T-helper 1 cell (primary cell): ENCODE results near the gene FANCL.
"Not testable (repeated sequence)": the region's sequence is repeated elsewhere in the genome, so short reads cannot be mapped to it uniquely, and the experiment has no call there.

Experiments used
- DNase-seq, 5 donors: peaks; one replicate each; pipeline ENCODE4 v3.0.0-alpha.2; 2012 to 2020

Gene FANCL

DNA sequence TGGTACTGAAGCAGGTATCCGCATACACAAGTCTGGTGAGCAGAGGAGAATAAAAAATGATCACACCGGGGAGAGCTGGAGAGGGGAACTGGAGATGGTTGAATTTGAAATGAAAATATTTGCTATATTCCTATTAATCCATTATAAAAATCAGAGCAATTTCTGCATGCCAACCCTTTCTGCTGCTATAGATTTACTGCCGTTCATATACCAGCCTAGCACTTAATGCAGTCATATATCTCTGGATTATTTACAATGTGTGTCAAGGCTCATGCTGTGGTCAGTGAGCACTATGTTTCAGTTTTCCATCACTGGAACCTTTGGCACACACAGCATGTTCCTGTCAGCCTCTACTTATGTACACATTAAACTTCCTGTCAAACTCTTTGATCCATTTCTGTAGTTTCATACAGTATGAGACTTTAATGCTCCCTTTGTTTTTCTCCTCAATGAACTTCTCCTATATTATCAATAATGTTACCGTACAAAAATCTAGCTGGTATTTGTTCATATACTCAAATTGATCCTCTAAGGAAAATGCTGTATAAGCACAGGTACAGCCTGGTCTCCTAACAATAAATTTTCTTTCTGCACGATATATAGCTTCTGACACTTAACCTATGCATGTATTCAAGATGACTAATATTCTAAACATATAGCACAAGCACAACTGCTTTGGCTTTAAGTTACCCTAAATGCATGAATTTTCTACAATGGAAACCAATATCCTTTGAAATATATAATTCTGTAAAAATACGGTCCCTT lies 36.7 kb downstream of the FANCL start:
- no peak for DNase-seq

DNA sequence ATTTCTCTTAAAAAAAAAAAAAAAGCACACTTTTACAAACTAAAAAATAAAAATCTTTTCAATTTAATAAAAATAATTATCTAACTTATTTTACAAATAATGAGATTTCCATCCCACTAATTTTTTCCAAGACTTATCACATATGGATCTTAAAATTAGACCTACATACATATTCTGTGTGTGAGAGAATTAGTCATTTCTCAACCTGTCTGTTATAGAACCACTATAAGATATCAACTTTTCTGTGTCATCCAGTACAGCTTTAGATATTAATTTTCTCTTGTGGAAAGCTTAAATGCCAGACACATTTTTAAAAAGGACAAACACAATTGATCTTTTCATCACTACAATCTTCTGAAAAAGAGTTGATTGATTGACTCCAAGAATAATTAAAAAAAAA lies 38.1 kb downstream of the FANCL start:
- no peak for DNase-seq

DNA sequence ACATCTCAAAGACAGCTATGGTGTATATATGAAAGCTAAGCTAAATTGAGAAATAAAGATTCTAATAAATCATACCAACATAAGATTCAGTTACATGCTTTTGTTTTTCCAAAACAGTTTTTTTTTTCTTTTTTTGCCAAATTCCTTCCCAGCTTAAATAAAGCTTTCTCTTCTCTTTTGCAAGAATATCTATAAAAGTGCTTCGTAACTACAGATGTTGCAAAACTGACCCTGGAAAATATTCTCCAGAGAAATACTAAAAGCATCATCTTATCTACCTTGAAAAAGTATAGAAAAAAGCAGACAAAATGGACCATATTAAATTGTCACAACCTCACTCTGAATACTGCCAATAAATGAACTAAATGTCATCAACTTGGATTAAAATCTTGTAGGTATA lies 38.7 kb downstream of the FANCL start:
- DNase-seq, result no peak

DNA sequence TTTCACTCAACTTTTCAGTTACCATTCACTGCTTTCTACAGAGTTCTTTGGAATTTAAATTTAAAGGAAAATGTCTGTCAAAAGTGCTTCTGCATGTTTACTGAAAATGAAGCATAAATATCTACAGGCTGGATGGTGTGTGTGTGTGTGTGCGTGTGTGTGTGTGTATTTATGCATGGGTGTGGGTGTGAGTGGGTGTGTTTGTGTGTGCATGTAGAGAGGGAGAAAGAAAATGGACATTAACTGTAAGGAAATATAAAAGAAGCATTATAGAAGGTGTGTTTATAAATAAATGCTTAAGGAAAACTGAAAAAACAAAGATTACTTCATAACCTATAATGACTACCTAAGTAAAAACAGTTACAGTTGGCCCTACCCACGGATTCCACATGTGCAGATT lies 43.2 kb downstream of the FANCL start:
- no peak for DNase-seq

DNA sequence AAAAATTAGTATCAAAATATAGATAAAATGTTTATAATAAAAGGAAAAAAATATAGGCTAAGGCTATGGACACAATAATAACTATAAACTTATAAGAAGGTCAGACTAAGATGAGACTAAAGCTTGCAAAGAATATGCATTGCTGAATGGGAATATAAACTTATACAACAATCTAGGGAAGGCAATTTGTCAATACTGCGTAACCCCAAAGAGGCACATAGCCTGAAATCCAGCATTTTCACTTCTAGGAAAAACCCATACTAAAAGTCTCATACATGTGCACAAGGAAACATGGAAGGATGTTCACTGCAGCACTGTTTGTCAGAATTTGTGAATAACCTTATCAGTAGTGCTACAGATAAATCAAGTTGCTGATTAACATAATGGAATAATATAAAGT lies 45.5 kb downstream of the FANCL start:
- no peak for DNase-seq

DNA sequence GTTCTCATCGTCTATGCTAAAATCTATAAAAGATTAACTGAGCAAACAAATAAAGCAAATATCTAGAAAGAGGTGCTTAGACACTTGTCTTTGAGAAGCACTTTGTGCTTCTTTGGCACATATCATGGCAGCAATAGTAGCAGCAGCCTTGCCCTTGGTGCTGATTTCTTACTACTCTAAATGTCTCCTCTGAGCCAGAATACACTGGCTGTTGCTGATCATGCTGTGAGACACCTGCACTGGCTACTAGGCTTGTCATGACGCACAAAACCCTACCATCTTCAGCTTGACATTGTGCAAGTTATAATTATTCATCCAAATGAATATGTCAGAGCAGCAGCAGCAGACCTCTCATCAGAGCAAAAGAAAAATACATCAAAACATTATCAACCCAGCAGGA lies 46.7 kb downstream of the FANCL start:
- DNase-seq, result no peak

DNA sequence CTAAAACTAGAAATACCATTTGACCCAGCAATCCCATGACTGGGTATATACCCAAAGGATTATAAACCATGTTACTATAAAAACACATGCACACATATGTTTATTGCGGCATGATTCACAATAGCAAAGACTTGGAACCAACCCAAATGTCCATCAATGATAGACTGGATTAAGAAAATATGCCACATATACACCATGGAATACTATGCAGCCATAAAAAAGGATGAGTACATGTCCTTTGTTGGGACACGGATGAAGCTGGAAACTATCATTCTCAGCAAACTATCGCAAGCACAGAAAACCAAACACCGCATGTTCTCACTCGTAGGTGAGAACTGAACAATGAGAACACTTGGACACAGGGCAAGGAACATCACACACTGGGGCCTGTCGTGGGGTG lies 54.1 kb downstream of the FANCL start:
- DNase-seq, result not testable (repeated sequence)

DNA sequence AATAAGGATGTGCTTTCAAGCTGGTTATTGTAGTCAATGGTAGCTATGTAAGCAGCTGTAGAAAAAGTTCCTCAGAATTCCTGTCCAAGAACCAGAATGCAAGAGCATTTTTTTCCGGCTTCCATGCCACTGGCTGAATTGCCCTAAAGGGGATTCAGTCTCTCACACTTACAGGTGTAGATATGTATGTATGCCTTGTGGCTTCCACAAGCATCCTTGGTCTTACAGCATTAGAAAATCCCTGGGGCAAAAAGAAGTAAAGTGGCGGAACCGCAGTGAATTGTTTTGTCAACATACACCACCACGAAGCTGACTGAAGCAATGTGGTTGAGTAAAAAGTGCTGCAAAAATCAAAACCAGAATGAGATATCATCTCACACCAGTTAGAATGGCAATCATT lies 54.6 kb downstream of the FANCL start:
- DNase-seq, result no peak

DNA sequence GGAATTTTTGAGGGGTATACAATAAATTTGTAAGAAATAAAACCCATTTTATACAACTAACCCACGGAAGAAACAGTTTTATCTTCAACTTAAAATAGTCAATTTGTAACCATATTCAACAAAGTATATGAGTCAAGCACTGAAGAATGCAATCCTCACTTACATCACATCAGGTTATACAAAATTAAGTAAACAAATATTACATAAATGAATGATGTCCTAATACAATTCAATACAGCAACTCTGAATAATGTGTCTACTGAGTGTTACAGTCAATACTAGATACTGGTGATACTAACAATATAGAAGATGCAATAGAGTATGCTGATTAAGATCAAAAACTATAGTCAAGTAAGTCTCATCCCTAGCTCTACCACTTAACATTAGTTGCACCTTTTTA lies 58.6 kb downstream of the FANCL start:
- DNase-seq, result no peak

DNA sequence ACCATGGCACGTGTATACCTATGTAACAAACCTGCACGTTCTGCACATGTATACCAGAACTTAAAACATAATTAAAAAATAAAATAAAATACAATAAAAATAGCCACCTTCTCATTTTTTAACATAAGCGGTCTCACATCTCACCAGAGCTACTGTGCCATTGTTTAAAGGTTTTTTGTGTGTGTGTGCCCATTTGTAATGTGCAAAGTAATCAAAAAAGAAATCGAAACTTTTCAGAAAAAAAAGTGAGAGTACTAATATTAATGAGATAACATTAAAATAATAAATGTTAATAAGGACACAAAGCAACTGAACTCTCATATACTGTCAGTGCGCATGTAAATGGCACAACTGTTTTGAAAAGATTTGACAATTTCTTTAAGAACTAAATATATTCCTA lies 60.5 kb downstream of the FANCL start:
- no peak for DNase-seq

DNA sequence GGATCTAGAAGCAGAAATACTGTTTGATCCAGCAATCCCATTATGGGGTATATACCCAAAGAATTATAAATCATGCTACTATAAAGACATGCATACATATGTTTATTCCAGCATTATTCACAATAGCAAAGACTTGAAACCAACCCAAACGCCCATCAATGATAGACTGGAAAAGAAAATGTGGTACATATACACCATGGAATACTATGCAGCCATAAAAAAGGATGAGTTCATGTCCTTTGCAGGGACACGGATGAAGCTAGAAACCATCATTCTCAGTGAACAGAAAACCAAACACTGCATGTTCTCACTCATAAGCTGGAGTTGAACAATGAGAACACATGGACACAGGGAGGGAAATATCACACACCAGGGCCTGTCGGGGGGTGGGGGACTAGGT lies 61.0 kb downstream of the FANCL start:
- not testable (repeated sequence) for DNase-seq

DNA sequence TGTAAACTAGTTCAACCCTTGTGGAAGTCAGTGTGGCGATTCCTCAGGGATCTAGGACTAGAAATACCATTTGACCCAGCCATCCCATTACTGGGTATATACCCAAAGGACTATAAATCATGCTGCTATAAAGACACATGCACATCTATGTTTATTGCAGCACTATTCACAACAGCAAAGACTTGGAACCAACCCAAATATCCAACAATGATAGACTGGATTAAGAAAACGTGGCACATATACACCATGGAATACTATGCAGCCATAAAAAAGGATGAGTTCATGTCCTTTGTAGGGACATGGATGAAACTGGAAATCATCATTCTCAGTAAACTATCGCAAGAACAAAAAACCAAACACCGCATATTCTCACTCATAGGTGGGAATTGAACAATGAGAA lies 63.9 kb downstream of the FANCL start:
- DNase-seq, result not testable (repeated sequence)

DNA sequence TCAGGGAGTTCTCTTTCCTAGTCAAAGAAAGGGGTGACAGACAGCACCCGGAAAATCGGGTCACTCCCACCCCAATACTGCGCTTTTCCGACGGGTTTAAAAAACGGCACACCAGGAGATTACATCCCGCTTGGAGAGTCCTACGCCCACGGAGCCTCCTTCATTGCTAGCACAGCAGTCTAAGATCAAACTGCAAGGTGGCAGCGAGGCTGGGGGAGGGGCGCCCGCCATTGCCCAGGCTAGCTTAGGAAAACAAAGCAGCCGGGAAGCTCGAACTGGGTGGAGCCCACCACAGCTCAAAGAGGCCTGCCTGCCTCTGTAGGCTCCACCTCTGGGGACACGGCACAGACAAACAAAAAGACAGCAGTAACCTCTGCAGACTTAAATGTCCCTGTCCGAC lies 69.3 kb downstream of the FANCL start:
- not testable (repeated sequence) for DNase-seq

DNA sequence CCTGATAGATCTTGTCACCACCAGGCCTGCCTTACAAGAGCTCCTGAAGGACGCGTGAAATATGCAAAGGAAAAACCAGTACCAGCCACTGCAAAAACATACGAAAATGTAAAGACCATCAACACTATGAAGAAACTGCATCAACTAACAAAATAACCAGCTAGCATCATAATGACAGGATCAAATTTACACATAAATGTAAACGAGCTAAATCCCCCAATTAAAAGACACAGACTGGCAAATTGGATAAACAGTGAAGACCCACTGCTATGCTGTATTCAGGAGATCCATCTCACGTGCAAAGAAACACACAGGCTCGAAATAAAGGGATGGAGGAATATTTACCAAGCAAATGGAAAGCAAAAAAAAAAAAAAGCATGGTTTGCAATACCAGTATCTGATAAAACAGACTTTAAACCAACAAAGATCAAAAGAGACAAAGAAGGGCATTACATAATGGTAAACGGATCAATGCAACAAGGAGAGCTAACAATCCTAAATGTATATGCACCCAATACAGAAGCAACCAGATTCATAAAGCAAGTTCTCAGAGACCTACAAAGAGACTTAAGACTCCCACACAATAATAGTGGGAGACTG lies 70.7 kb downstream of the FANCL start:
- DNase-seq, result not testable (repeated sequence)

DNA sequence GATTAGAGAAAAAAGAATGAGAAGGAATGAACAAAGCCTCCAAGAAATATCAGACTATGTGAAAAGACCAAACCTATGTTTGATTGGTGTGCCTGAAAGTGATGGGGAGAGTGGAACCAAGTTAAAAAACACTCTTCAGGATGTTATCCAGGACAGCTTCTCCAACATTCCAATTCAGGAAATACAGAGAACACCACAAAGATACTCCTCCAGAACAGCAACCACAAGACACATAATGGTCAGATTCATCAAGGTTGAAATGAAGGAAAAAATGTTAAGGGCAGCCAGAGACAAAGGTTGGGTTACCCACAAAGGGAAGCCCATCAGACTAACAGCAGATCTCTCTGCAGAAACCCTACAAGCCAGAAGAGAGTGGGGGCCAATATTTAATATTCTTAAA lies 71.3 kb downstream of the FANCL start:
- DNase-seq, result not testable (repeated sequence)

DNA sequence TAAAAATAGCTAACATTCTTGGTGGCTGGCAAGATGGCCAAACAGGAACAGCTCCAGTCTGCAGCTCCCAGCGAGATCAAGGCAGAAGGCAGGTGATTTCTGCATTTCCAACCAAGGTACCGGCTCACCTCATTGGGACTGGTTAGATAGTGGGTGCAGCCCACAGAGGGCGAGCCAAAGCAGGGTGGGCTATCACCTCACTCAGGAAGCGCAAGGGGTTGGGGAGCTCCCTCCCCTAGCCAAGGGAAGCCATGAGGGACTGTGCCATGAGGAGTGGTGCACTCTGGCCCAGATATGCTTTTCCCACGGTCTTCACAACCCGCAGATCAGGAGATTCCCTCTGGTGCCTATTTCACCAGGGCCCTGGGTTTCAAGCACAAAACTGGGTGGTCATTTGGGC lies 73.0 kb downstream of the FANCL start:
- not testable (repeated sequence) for DNase-seq

DNA sequence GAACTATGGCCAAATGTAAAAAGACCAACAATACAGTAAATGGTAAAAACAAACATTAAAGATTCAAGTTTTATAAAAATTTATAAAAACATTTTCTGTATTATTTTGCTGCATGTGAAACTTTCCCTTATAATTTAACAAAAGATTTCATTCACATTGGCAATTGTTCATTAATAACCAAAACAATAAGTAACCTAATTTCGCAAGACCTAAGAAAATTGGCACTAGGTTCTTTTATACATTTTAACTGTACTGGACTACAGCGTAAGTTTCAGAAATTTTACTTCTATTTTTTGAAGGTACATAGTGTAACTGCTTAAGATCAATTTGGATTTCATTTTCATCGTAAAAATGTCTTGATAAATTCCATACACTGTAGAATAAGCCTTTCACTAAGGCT lies 77.2 kb downstream of the FANCL start:
- DNase-seq, result no peak

DNA sequence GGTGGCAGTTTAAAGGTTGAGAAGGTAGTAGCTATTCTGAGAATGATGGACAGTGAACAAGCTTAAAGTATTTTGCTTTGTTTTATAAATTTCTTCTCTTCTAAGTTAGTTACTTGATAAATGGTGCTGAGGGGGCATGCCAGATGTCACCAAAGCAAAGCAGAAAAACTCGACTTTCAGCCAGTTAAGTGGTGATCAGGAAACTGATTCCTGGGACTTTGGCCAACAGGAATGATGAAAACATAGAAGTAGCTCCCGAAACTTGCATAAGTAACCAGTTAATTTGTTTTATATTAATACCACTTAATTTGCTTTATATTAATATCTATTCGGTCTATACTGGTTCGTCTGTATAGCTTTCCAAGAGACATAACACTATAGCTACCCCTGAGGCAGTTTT lies 82.6 kb downstream of the FANCL start:
- no peak for DNase-seq

DNA sequence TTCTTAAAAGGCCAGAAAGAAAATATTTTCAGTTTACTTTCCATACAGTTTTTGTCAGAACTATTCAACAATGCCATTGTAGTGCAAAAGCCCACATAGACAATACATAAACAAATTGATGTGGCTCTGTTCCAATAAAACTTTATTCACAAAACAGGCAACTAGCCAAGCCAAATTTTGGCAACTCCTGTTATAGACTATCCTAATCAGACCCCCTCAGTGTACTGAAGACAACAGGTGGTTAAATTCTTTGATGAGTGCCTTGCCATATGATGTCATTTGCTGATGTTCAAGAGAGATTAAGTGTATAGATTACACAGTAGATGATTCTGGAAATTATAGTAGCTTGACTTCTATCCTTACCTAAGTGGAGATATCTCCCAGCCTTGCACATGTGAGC lies 83.4 kb downstream of the FANCL start:
- no peak for DNase-seq

DNA sequence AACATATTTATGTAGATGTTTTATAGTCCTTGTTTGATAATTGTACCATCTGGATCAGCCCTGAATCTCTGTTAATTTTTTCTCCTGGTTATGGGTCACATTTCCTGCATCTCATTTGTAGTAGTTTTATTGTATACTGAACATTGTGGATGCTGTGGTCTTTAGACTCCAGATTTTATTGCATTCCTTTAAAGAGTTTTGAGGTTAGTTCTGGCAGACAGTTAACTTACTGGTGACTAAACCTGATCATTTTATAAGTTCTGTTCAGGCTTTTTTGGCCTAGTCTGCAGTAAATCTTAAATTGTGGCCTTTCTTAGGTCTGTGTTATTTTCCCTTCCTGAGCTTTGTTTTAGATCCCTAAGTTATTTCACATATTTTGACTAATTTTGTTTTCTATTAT lies 84.3 kb downstream of the FANCL start:
- no peak for DNase-seq

DNA sequence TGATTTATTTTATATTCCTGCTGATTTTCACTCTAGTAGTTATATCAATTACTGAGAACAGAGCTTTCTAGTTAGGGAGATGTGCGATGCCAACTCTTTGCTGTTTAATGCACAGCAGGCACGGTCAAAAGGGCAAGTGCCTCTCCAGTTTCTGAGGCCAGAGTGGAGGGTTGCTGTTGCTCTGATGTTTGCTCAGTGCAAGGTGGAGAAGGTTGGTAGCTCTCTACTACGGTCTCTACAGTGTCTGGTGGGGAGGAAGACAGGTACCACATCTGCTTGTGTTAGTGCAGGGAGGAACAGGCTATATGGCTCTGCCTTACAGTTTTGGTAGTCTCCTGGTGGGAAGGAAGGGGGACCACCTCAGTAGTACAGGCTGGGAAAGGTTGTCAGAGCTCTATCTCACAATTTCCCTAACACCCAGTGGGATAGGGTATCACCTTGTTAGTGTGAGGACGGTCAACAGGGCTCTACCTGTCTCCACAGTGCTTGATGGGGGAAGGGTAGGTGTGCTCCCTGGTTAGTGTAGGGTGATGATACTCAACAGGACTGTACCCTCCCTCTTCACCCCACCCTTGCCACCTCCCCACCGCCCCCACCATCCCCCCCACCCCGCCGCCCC lies 85.9 kb downstream of the FANCL start:
- no peak for DNase-seq

DNA sequence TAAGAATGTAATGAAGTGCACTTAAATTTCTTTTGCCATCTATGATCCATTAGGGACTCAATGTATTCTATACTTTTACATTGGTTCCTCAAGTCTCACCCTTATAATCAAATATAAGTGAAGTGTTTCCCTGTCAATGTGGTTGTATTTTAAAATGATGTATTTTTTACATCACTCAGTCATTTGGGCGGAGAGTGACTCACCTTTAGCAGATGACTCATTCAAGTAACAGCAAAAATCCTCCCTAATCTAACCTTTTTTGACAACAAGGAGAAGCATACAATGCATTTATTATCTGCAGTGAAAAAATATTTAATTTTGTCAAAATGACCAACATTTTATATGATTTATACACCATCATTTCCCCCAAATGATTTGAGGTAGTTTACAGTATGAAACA lies 94.4 kb downstream of the FANCL start:
- DNase-seq, result peak in 1 of 5 donors; percentile 8

DNA sequence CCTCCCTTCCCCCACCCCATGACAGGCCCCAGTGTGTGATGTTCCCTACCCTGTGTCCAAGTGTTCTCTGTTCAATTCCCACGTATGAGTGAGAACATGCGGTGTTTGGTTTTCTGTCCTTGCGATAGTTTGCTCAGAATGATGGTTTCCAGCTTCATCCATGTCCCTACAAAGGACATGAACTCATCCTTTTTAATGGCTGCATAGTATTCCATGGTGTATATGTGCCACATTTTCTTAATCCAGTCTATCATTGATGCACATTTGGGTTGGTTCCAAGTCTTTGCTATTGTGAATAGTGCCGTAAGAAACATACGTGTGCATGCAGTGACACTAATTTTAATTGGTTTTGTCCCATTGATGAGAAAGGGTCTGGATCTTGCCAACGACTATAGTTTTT lies 95.4 kb downstream of the FANCL start:
- DNase-seq, result not testable (repeated sequence)

DNA sequence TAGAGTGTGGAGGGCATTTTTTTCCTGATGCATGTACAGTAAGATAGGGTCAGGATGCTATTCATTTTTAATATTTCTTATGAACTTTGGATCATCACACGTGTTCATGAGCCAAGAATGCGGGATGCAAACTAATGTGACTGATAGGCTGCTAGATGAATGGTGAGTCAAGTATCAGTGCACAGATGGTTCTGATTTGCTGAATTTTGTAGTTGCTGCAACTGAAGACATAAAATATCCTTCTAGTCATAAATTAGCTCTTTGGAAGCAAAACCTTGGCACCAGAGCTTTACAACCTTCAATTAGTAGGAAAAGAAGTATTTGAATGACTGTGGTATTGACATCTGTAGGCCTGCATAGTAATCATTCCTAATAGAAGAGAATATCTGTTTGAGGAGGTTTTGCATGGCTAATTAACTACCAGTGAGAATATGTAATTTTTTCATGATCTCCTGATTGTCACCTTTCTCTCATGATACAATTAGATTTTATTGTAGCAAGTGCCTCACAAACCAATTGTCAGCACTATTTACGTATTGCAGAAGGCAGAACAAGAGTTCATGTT lies 100.5 kb downstream of the FANCL start:
- no peak for DNase-seq
